A673 (cell line): ENCODE measurements around the gene ZSCAN20. TPM values are rescaled to one million over a fixed set of nuclear protein-coding genes. Genes with fewer than 3 reads are reported as not detected.

Experiments used
- BruUV-seq: library from RNA; stranded (reverse); fragments of 400-500 nt; replicated peaks from 2 replicates; lab custom pipeline; 2021; lab: Mats Ljungman, UMichigan
- CTCF ChIA-PET: fragments of 300-600 bp; sonication (Branson Sonifier 250); formaldehyde crosslinking; loops from one replicate; lab custom pipeline; 2022; ENCODE audit warnings: antibody characterized with exemption; lab: Charles Lee
- POLR2A ChIA-PET: fragments of 300-600 bp; sonication (Branson Sonifier 250); formaldehyde crosslinking; loops from one replicate; lab custom pipeline; 2022; ENCODE audit warnings: antibody characterized with exemption; ENCODE audit not compliant: low non-redundant PET; lab: Charles Lee
- DNase-seq: peaks from one replicate; pipeline ENCODE4 v3.0.0-alpha.2; 2015; ENCODE audit warnings: low spot score
- H3K27ac ChIP-seq: fragments of 200-600 bp; sonication (generic); 2 replicates; pipeline ENCODE4 v1.5.1; 2016; ENCODE audit warnings: mixed run types, low read depth, mild to moderate bottlenecking, mixed read lengths, antibody characterized with exemption, low read length; ENCODE audit not compliant: poor library complexity, severe bottlenecking
- H3K27me3 ChIP-seq: fragments of 200-600 bp; sonication (generic); replicated peaks from 2 replicates; pipeline ENCODE4 v1.6.1; 2017; ENCODE audit warnings: mixed run types, low read depth, mild to moderate bottlenecking, mixed read lengths, antibody characterized with exemption, low read length; ENCODE audit not compliant: insufficient read depth, poor library complexity
- H3K36me3 ChIP-seq: fragments of 200-600 bp; sonication (generic); 2 replicates; pipeline ENCODE4 v1.6.1; 2016; ENCODE audit warnings: mixed run types, mild to moderate bottlenecking, mixed read lengths, antibody characterized with exemption, low read length; ENCODE audit not compliant: insufficient read depth, poor library complexity, severe bottlenecking
- H3K4me1 ChIP-seq: fragments of 200-600 bp; sonication (generic); 2 replicates; pipeline ENCODE4 v1.6.1; 2017; ENCODE audit warnings: mixed run types, mild to moderate bottlenecking, mixed read lengths, antibody characterized with exemption, low read length; ENCODE audit not compliant: insufficient read depth, poor library complexity, severe bottlenecking
- H3K4me3 ChIP-seq: fragments of 200-600 bp; sonication (generic); 2 replicates; pipeline ENCODE4 v1.5.1; 2016; ENCODE audit warnings: low read depth, mixed run types, mild to moderate bottlenecking, mixed read lengths, low read length; ENCODE audit not compliant: poor library complexity, severe bottlenecking
- H3K9me3 ChIP-seq: fragments of 200-600 bp; sonication (generic); 2 replicates; pipeline ENCODE4 v1.6.1; 2016; ENCODE audit warnings: mixed run types, low read depth, mild to moderate bottlenecking, mixed read lengths, antibody characterized with exemption, low read length; ENCODE audit not compliant: poor library complexity, severe bottlenecking
- EZH2 ChIP-seq: fragments of 200-600 bp; sonication (generic); IDR thresholded peaks from 2 replicates; pipeline ENCODE4 v1.6.1; 2017; ENCODE audit warnings: borderline replicate concordance, low read depth, mild to moderate bottlenecking, mixed read lengths, antibody characterized with exemption, low read length; ENCODE audit not compliant: poor library complexity, severe bottlenecking
- intact Hi-C: fragments of 100-400 bp; cut with micrococcal nuclease; formaldehyde crosslinking; loops from one replicate; pipeline ENCODE4 v1.10.0; 2022; ENCODE audit not compliant: unreplicated experiment
- total RNA-seq: library from RNA; stranded (reverse); gene quantifications from 2 replicates; pipeline ENCODE4 v1.2.3, GENCODE V29; 2021
- TF ChIP-seq, protein P1 (sequence below): fragments of 300-800, 200-600 bp; sonication (generic); conservative IDR thresholded peaks from 2 replicates; pipeline ENCODE4 v1.5.1; 2017; ENCODE audit warnings: low read depth, mild to moderate bottlenecking, antibody characterized with exemption, low read length, moderate library complexity, mixed read lengths

The ZSCAN20 gene
- total RNA-seq, 1 experiment from 2014 or later = 4.5 TPM

DNA sequence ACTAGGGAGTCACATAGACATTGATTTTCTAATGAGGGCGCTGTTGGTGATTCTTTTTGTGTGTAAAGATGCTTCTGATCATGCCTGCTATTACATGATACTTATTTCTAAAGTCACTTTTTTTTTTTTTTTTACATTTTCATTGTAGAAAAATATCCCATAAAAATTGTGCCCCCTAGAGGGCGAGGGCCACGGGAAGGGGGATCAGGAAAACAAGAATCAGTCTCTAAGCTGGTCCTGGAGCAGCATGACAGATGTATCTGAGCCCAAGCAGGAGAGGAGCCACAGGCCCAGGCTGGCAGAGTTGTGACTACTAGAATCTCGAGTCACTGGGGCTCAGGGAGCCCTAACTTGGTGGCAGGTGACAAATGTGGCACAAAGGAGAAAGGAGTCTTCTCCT lies 28.1 kb downstream of the ZSCAN20 start:
- CTCF ChIA-PET = interaction anchor here (0.7 kb wide), 1 partner anchor 17 kb away, joined by 5 read pairs; no protein-coding TSS in a partner anchor
- POLR2A ChIA-PET = no interaction called here
- no TSS peak for BruUV-seq

DNA sequence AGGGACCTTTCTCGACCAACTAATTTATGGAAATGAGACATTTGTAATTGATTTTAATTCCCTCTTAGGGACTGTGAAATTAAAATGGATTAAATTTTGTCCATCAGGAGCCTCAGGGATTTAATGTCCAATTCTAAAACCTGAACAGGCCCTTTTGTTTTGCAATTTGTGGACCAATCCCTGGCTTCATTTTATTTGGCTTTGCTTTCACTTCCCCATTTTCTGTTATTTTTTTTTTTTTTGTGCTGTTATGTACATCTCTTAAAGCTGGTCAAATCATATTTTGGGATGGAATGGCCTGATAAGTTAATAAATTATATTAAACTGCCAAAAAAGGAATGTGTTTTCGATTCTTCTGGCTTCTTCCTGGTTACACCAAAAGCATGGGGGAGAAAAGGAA lies 28.9 kb downstream of the ZSCAN20 start:
- no peak overlapping the region for H3K27ac ChIP-seq
- peaks cover under 1% of the 10 kb centered on the region for H3K9me3 ChIP-seq
- ChIA-PET CTCF (no interaction called here), POLR2A (no interaction called here)
- H3K4me1 ChIP-seq = no peaks in the 10 kb centered on the region
- intact Hi-C loops = no loop called here
- no TSS peak for BruUV-seq
- H3K27me3 ChIP-seq = no peaks in the 10 kb centered on the region
- DNase-seq = no peak
- H3K36me3 ChIP-seq = no peaks in the 10 kb centered on the region
- TF ChIP-seq, protein P1, sequence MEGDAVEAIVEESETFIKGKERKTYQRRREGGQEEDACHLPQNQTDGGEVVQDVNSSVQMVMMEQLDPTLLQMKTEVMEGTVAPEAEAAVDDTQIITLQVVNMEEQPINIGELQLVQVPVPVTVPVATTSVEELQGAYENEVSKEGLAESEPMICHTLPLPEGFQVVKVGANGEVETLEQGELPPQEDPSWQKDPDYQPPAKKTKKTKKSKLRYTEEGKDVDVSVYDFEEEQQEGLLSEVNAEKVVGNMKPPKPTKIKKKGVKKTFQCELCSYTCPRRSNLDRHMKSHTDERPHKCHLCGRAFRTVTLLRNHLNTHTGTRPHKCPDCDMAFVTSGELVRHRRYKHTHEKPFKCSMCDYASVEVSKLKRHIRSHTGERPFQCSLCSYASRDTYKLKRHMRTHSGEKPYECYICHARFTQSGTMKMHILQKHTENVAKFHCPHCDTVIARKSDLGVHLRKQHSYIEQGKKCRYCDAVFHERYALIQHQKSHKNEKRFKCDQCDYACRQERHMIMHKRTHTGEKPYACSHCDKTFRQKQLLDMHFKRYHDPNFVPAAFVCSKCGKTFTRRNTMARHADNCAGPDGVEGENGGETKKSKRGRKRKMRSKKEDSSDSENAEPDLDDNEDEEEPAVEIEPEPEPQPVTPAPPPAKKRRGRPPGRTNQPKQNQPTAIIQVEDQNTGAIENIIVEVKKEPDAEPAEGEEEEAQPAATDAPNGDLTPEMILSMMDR = no peak
- TF ChIP-seq EZH2 = no peak
- no peak overlapping the region for H3K4me3 ChIP-seq

More for the DNA sequence above, 28.1 kb downstream of the ZSCAN20 start:
- peaks cover 8% of the 10 kb centered on the region for H3K9me3 ChIP-seq
- no peaks in the 10 kb centered on the region for H3K4me1 ChIP-seq
- H3K27ac ChIP-seq = no peak overlapping the region
- H3K4me3 ChIP-seq = no peak overlapping the region
- intact Hi-C loops = no loop called here
- DNase-seq = no peak
- TF ChIP-seq, protein P1 = peak; percentile 38; the same call in 1 of the 2 replicates
- no peak for TF ChIP-seq EZH2
- H3K36me3 ChIP-seq = no peaks in the 10 kb centered on the region
- no peaks in the 10 kb centered on the region for H3K27me3 ChIP-seq

DNA sequence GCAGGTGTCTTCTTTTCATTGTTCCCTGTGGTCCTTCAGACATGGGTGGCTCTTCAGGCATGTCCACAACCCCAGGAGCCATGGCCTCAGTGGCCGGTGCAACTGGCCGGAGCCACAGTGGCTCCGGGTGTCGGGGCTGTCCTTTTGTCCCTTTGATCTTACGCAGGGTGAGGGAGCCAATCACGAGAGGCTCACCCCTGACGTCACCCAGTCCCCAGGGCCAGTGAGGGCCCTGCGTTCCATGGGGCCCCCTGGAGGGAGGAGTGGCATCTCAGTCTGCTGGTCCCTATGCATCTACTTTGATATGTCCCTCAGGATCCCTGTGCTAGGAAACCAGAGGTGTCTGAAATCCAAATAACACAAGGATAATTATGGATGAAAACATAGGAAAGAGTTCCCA lies 29.3 kb downstream of the ZSCAN20 start:
- intact Hi-C loops = no loop called here
- no peaks in the 10 kb centered on the region for H3K27me3 ChIP-seq
- ChIA-PET CTCF (no interaction called here), POLR2A (no interaction called here)
- no peak overlapping the region for H3K27ac ChIP-seq
- H3K36me3 ChIP-seq = no peaks in the 10 kb centered on the region
- no TSS peak for BruUV-seq
- TF ChIP-seq, protein P1 = no peak
- no peak for TF ChIP-seq EZH2
- H3K4me3 ChIP-seq = no peak overlapping the region
- no peak for DNase-seq
- H3K4me1 ChIP-seq = no peaks in the 10 kb centered on the region
- no peaks in the 10 kb centered on the region for H3K9me3 ChIP-seq
